LNCAP (cell line): Measurements from ENCODE around the gene NOD1.

ENCODE experiments used
- CTCF ChIP-seq: fragments of 450-650 bp; IDR thresholded peaks from 2 replicates; pipeline ENCODE4 v1.5.1; 2017; ENCODE audit warnings: mild to moderate bottlenecking

Gene NOD1

GRCh38 chr7:30411897-30412296 is 66.7 kb downstream of the NOD1 start:
- no peak for TF ChIP-seq CTCF

- TF ChIP-seq CTCF, result no peak
Measured at GRCh38 chr7:30411173-30411572, 67.4 kb downstream of the NOD1 start.

- no peak for TF ChIP-seq CTCF
Measured at GRCh38 chr7:30406664-30407425, 71.7 kb downstream of the NOD1 start.

GRCh38 chr7:30405179-30405578 is 73.4 kb downstream of the NOD1 start:
- TF ChIP-seq CTCF, result no peak

- no peak for TF ChIP-seq CTCF
Measured at GRCh38 chr7:30403477-30403876, 75.1 kb downstream of the NOD1 start.

- no peak; the same call in 1 of the 2 replicates for TF ChIP-seq CTCF
Measured at GRCh38 chr7:30396389-30396788, 82.2 kb downstream of the NOD1 start.

DNA sequence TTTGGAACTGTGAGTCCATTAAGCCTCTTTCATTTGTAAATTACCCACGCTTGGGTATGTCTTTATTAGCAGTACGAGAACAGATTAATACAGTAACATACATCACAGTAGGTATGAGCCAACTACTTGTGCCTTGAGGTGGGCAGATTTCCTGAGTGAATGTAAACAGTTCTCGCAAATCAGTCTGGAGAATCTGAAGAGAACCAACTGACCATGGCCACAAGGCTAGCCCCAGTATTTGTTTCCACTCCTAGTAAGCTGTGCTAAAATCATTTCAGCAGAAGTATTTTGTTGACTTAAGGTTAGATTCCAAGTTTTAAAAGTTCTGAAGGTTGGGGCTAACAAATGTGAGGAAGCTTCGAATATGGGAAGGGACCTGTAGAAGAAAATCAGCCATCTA is 82.9 kb downstream of the NOD1 start:
- no peak for TF ChIP-seq CTCF

DNA sequence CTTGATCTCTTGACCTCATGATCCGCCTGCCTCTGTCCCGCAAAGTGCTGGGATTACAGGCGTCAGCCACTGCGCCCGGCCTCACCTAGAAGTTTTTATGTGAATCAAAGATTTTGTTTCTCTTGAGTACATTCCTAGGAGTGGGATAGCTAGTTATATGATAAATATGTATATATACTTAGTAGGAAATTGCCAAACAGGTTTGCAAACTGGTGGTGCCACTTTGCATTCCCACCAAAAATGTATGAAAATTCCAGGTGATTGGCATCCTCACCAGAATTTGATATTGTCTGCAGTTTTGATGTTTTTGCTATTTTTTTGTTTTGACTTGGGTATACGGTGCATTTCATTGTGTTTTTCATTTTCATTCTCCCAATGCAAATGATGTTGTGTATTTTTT is 86.8 kb downstream of the NOD1 start:
- TF ChIP-seq CTCF, result no peak
